DOHH2 (cell line): ENCODE measurements around the gene CABP4.

ENCODE experiments used
- CTCF ChIP-seq: fragments of 200-600 bp; sonication (generic); IDR thresholded peaks from one replicate; pipeline ENCODE4 v1.5.1; 2014; ENCODE audit warnings: antibody characterized with exemption, mild to moderate bottlenecking, low read depth, low read length; ENCODE audit not compliant: poor library complexity, severe bottlenecking
- EZH2phosphoT487 ChIP-seq: fragments of 200-600 bp; sonication (generic); IDR thresholded peaks from 2 replicates; pipeline ENCODE4 v1.6.1; 2017; ENCODE audit warnings: borderline replicate concordance, mild to moderate bottlenecking, antibody characterized with exemption, low read length, moderate library complexity, mixed read lengths

- no peak for TF ChIP-seq CTCF
- no peak for TF ChIP-seq EZH2phosphoT487
These were observed 49.1 kb downstream of the CABP4 start for GRCh38 chr11:67504005-67504949.
